Suprapubic skin (tissue), 4 donors: ENCODE measurements around the gene ERLIN1.

ENCODE experiments used
- CTCF ChIP-seq, 2 donors: fragments of 200-600 bp in 1 of 2; fragments of 450-650 bp in 1 of 2; sonication (generic) in 1 of 2; IDR thresholded peaks; one replicate each; pipeline ENCODE4 v1.5.1; 2016 to 2019; ENCODE audit warnings: antibody characterized with exemption in 2 of 2, mild to moderate bottlenecking in 1 of 2, moderate library complexity in 1 of 2
- EP300 ChIP-seq: sonication (generic); formaldehyde crosslinking; IDR thresholded peaks from one replicate; pipeline ENCODE4 v1.6.1; 2017; ENCODE audit warnings: antibody characterized with exemption
- POLR2AphosphoS5 ChIP-seq, 3 donors: sonication (generic); formaldehyde crosslinking; IDR thresholded peaks; one replicate each; pipeline ENCODE4 v1.6.1; 2017; ENCODE audit warnings: antibody characterized with exemption in 3 of 3

GRCh38 chr10:100209303-100209702, 23.5 kb upstream of the ERLIN1 start:
- TF ChIP-seq POLR2AphosphoS5 (IDR thresholded peaks at IDR 0.05) (no peak), CTCF (IDR thresholded peaks at IDR 0.05) (no peak), EP300 (no peak)
